Stomach smooth muscle (tissue), 2 donors: ENCODE data around the gene IQCK.
A peak's percentile ranks its signal among the peaks of the same experiment; 100 is the strongest.
"Not testable (repeated sequence)": the region's sequence is repeated elsewhere in the genome, so short reads cannot be mapped to it uniquely, and the experiment has no call there.

Experiments
- H3K27ac ChIP-seq: one replicate; pipeline ENCODE4 v1.7.0; 2013; ENCODE audit warnings: mild to moderate bottlenecking, low read length, inconsistent platforms
- H3K27me3 ChIP-seq, 2 donors: one replicate each; pipeline ENCODE4 v1.7.0; 2013; ENCODE audit warnings: low read length in 2 of 2; ENCODE audit not compliant: insufficient read depth in 2 of 2, control insufficient read depth in 1 of 2
- H3K36me3 ChIP-seq, 2 donors: one replicate each; pipeline ENCODE4 v1.7.0; 2013; ENCODE audit warnings: low read length in 2 of 2; ENCODE audit not compliant: control insufficient read depth in 2 of 2, insufficient read depth in 2 of 2
- H3K4me1 ChIP-seq: one replicate; pipeline ENCODE4 v1.7.0; 2013; ENCODE audit warnings: low read length; ENCODE audit not compliant: control insufficient read depth, insufficient read depth
- H3K4me3 ChIP-seq, 2 donors: one replicate each; pipeline ENCODE4 v1.7.0; 2013; ENCODE audit warnings: low read length in 2 of 2
- H3K9ac ChIP-seq, 2 donors: one replicate each; pipeline ENCODE4 v1.7.0; 2013; ENCODE audit warnings: low read length in 2 of 2, mild to moderate bottlenecking in 1 of 2
- H3K9me3 ChIP-seq, 2 donors: one replicate each; pipeline ENCODE4 v1.7.0; 2013; ENCODE audit warnings: low read length in 2 of 2; ENCODE audit not compliant: control insufficient read depth in 2 of 2
- donor health status: healthy.
- donor health status: Pancreatic carcinoma.

Gene IQCK, protein sequence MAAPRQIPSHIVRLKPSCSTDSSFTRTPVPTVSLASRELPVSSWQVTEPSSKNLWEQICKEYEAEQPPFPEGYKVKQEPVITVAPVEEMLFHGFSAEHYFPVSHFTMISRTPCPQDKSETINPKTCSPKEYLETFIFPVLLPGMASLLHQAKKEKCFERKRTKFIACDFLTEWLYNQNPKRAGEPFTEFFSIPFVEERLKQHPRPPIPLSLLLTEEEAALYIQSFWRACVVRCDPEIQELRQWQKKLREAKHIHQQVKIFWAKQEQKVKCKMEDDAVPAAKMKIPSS

GRCh38 chr16:19717741-19718623 is at the start of gene IQCK, which contains the start of gene KNOP1:
Gene IQCK (plus strand): TSS chr16:19718271. CDS start chr16:19718307, 36 bp downstream.
Gene KNOP1 (minus strand): TSS chr16:19718227. CDS start chr16:19715035, 3,192 bp downstream.
- no peaks in the 10 kb centered on the region for H3K27me3 ChIP-seq
- peak within 1 kb of the TSS; percentile 85 to 93 for H3K4me3 ChIP-seq
- H3K27ac ChIP-seq, result peak within 1 kb of the TSS; percentile 67
- peaks cover 12% of the 10 kb centered on the region for H3K4me1 ChIP-seq
- H3K36me3 ChIP-seq, result peaks cover 7 to 8% of the 10 kb centered on the region in 2 donors
- peak within 1 kb of the TSS; percentile 75 to 79 for H3K9ac ChIP-seq
- H3K9me3 ChIP-seq, result no peaks in the 10 kb centered on the region

- peaks cover 26 to 36% of the 10 kb centered on the region in 2 donors for H3K36me3 ChIP-seq
- no peak overlapping the region for H3K4me3 ChIP-seq
- H3K27ac ChIP-seq, result no peak overlapping the region
- H3K9me3 ChIP-seq, result no peaks in the 10 kb centered on the region
- no peaks in the 10 kb centered on the region for H3K4me1 ChIP-seq
- no peaks in the 10 kb centered on the region for H3K27me3 ChIP-seq
- no peak overlapping the region for H3K9ac ChIP-seq
Measured at GRCh38 chr16:19672378-19672777, 45.7 kb upstream of the IQCK start.

DNA sequence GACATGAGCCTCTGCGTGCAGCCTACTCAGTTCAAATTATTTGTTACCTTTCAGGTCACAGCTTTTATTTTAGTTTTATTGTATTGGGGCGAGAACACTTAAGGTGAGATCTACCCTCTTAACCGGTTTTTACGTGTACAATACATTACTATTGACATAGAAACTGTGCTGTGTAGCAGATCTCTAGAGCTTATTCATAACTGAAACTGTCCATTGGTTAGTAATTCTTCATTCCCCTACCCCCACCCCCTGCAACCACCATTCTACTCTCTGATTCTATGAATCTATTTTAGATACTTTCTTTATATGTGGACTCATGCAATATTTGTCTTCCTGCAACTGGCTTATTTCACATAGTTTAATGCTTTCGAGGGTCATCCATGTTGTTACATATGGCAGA is 43.6 kb upstream of the IQCK start:
- Histone ChIP-seq H3K9me3 (no peaks in the 10 kb centered on the region), H3K4me1 (no peaks in the 10 kb centered on the region), H3K9ac (no peak overlapping the region), H3K27me3 (no peaks in the 10 kb centered on the region), H3K4me3 (no peak overlapping the region), H3K27ac (no peak overlapping the region), H3K36me3 (peaks cover 22 to 25% of the 10 kb centered on the region in 2 donors)

GRCh38 chr16:19677402-19677801 is 40.7 kb upstream of the IQCK start:
- no peaks in the 10 kb centered on the region for H3K4me1 ChIP-seq
- no peak overlapping the region for H3K4me3 ChIP-seq
- H3K9me3 ChIP-seq, result no peaks in the 10 kb centered on the region
- H3K9ac ChIP-seq, result no peak overlapping the region
- no peak overlapping the region for H3K27ac ChIP-seq
- H3K36me3 ChIP-seq, result peaks cover 18 to 23% of the 10 kb centered on the region in 2 donors
- no peaks in the 10 kb centered on the region for H3K27me3 ChIP-seq

DNA sequence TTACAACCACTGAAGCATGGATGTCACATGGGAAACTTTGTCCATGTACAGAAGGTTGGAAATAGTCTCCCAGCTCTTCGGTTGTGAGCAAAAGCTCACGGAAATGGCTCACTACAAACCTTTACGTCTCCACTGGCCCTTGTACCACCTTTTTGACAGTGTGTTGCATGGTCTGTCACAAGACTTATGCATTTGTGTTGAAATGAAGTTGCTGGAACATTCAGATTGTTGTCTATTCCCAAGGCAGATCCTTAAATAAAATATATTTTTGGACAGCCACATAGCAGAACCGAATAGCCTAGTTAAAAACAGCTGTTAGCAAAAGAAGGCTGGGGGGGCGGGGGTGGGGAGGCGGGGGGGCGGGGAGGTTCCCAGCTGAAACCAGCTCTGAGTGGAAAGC is 39.3 kb upstream of the IQCK start:
- no peak overlapping the region for H3K4me3 ChIP-seq
- no peak overlapping the region for H3K27ac ChIP-seq
- H3K9ac ChIP-seq, result no peak overlapping the region
- H3K36me3 ChIP-seq, result peaks cover 21 to 31% of the 10 kb centered on the region in 2 donors
- no peaks in the 10 kb centered on the region for H3K4me1 ChIP-seq
- H3K9me3 ChIP-seq, result no peaks in the 10 kb centered on the region
- H3K27me3 ChIP-seq, result no peaks in the 10 kb centered on the region

GRCh38 chr16:19679281-19679680 is 38.8 kb upstream of the IQCK start:
- H3K27ac ChIP-seq, H3K9ac ChIP-seq, H3K4me3 ChIP-seq, H3K9me3 ChIP-seq, H3K27me3 ChIP-seq, H3K4me1 ChIP-seq: not testable (repeated sequence)
- H3K36me3 ChIP-seq, result peaks cover 25 to 35% of the 10 kb centered on the region in 2 donors

- Histone ChIP-seq H3K9me3 (peaks cover 0 to 3% of the 10 kb centered on the region in 2 donors), H3K27ac (no peak overlapping the region), H3K4me3 (no peak overlapping the region), H3K4me1 (no peaks in the 10 kb centered on the region), H3K27me3 (no peaks in the 10 kb centered on the region), H3K9ac (no peak overlapping the region), H3K36me3 (peaks cover 28 to 44% of the 10 kb centered on the region in 2 donors)
Measured at GRCh38 chr16:19680881-19681340, 37.2 kb upstream of the IQCK start.

DNA sequence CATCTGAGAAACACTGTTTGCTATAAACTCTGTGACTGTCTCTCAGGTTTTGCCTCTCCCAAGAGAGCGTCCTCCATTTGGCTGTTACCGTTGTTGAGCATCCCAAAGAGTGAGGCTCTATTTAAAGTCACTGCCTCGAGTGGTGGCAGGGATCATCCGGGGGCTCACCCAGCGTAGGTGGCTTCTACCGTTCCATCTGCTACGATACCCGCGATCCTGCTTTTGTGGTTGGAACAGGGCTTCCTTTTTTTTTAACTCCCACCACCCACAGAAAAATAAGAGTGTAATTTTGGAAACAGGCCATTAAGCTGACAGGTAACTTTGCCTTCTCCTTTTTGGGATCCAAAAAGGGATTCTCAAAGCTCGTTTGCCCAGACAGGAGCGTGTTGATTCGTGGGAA is 36.4 kb upstream of the IQCK start:
- H3K4me1 ChIP-seq, result no peaks in the 10 kb centered on the region
- peaks cover 0 to 3% of the 10 kb centered on the region in 2 donors for H3K9me3 ChIP-seq
- no peak overlapping the region for H3K27ac ChIP-seq
- no peak overlapping the region for H3K9ac ChIP-seq
- H3K27me3 ChIP-seq, result no peaks in the 10 kb centered on the region
- no peak overlapping the region for H3K4me3 ChIP-seq
- peaks cover 30 to 50% of the 10 kb centered on the region in 2 donors for H3K36me3 ChIP-seq

DNA sequence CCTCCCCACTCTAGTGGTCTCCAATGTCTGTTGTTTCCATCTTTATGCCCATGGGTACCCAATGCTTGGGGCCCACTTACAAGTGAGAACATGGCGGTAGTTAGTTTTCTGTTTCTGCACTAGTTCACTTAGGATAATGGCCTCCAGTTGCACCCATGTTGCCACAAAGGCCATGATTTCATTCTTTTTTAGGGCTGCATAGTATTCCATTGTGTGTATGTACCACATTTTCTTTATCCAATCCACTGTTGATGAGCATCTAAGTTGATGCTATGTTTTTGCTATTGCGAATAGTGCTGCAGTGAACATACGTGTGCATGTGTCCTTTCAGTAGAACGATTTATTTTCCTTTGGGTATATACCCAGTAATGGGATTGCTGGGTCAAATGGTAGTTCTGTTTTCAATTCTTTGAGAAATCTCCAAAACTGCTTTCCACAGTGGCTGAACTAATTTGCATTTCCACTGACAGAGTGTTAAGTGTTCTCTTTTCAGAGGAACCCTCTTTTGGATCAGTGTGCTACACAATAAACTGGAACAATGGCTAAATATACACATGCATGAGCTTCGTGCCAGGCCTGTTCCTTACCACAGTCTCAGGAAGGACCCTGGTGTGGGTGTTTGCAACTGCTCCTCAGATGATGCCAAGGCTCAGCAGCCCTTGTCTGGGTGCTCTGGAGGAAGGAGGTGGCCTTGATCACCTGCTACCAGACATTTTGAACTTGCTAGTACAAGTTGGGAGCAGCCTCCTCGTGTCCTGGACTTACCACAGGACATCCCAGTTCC is 34.4 kb upstream of the IQCK start:
- Histone ChIP-seq H3K9me3 (peaks cover 0 to 3% of the 10 kb centered on the region in 2 donors), H3K4me1 (no peaks in the 10 kb centered on the region), H3K4me3 (no peak overlapping the region), H3K27ac (no peak overlapping the region), H3K27me3 (no peaks in the 10 kb centered on the region), H3K36me3 (peaks cover 32 to 58% of the 10 kb centered on the region in 2 donors), H3K9ac (no peak overlapping the region)

GRCh38 chr16:19685176-19685575 is 32.9 kb upstream of the IQCK start:
- Histone ChIP-seq H3K4me3 (no peak overlapping the region), H3K9ac (no peak overlapping the region), H3K36me3 (peaks cover 26 to 56% of the 10 kb centered on the region in 2 donors), H3K27me3 (no peaks in the 10 kb centered on the region), H3K9me3 (peaks cover 0 to 3% of the 10 kb centered on the region in 2 donors), H3K4me1 (no peaks in the 10 kb centered on the region), H3K27ac (no peak overlapping the region)
